NCI-H510A (cell line): ENCODE measurements around the gene POP7.

ENCODE experiments used
- DNase-seq: peaks from one replicate; lab custom pipeline; 2025; lab: John Stamatoyannopoulos, UW

Gene POP7

GRCh38 chr7:100726996-100727761 is 21.3 kb downstream of the POP7 start:
- DNase-seq, result no peak

GRCh38 chr7:100728196-100728595 is 22.3 kb downstream of the POP7 start:
- DNase-seq, result no peak

GRCh38 chr7:100730136-100730800 is 24.3 kb downstream of the POP7 start:
- no peak for DNase-seq

- DNase-seq, result no peak
Measured at GRCh38 chr7:100731937-100732636, 26.2 kb downstream of the POP7 start.

- no peak for DNase-seq
Measured at GRCh38 chr7:100735730-100736129, 29.8 kb downstream of the POP7 start.

GRCh38 chr7:100736671-100737070 is 30.8 kb downstream of the POP7 start:
- no peak for DNase-seq

GRCh38 chr7:100739934-100740333 is 34.0 kb downstream of the POP7 start:
- DNase-seq, result no peak

GRCh38 chr7:100744605-100745004 is 38.7 kb downstream of the POP7 start:
- no peak for DNase-seq

GRCh38 chr7:100745184-100745583 is 39.3 kb downstream of the POP7 start:
- no peak for DNase-seq

- no peak for DNase-seq
Measured at GRCh38 chr7:100752994-100753393, 47.1 kb downstream of the POP7 start.

- no peak for DNase-seq
Measured at GRCh38 chr7:100753750-100754149, 47.8 kb downstream of the POP7 start.
